Activated CD4-positive, alpha-beta T cell treated with anti-CD3 and anti-CD28 coated beads for 48 hours (primary cell): ENCODE measurements around the gene CFAP161.

Source experiments
- DNase-seq: peaks from one replicate; pipeline ENCODE4 v3.0.0-alpha.2; 2020

CFAP161 gene

GRCh38 chr15:81160312-81161159 is 26.5 kb downstream of the CFAP161 start:
- no peak for DNase-seq

GRCh38 chr15:81161160-81161673 is 27.1 kb downstream of the CFAP161 start:
- no peak for DNase-seq

GRCh38 chr15:81161851-81162250 is 27.8 kb downstream of the CFAP161 start:
- DNase-seq, result peak; percentile 21

GRCh38 chr15:81163961-81164800 is 30.1 kb downstream of the CFAP161 start:
- no peak for DNase-seq

- no peak for DNase-seq
Observed at GRCh38 chr15:81165535-81165934, 31.5 kb downstream of the CFAP161 start.

GRCh38 chr15:81166636-81167305 is 32.7 kb downstream of the CFAP161 start:
- DNase-seq, result no peak

- no peak for DNase-seq
Observed at GRCh38 chr15:81168131-81168526, 34.1 kb downstream of the CFAP161 start.

GRCh38 chr15:81168644-81169043 is 34.6 kb downstream of the CFAP161 start:
- DNase-seq, result no peak

GRCh38 chr15:81170511-81170910 is 36.4 kb downstream of the CFAP161 start:
- no peak for DNase-seq

- DNase-seq, result no peak
Observed at GRCh38 chr15:81171286-81171685, 37.2 kb downstream of the CFAP161 start.

GRCh38 chr15:81174125-81174791 is 40.2 kb downstream of the CFAP161 start:
- DNase-seq, result no peak

GRCh38 chr15:81174792-81175327 is 40.8 kb downstream of the CFAP161 start:
- DNase-seq, result no peak

- no peak for DNase-seq
Observed at GRCh38 chr15:81175496-81175895, 41.4 kb downstream of the CFAP161 start.

GRCh38 chr15:81176291-81176893 is 42.3 kb downstream of the CFAP161 start:
- no peak for DNase-seq

GRCh38 chr15:81178365-81178764 is 44.3 kb downstream of the CFAP161 start:
- no peak for DNase-seq

- no peak for DNase-seq
Observed at GRCh38 chr15:81181220-81181619, 47.1 kb downstream of the CFAP161 start.

GRCh38 chr15:81182031-81182755 is 48.1 kb downstream of the CFAP161 start:
- no peak for DNase-seq

- DNase-seq, result no peak
Observed at GRCh38 chr15:81182756-81183438, 48.8 kb downstream of the CFAP161 start.

- no peak for DNase-seq
Observed at GRCh38 chr15:81183439-81183775, 49.3 kb downstream of the CFAP161 start.

GRCh38 chr15:81184188-81184587 is 50.1 kb downstream of the CFAP161 start:
- no peak for DNase-seq
